Muscle layer of duodenum (tissue), 2 donors: ENCODE data around the gene IFIT5.
A peak's percentile ranks its signal among the peaks of the same experiment; 100 is the strongest.
"Not testable (repeated sequence)": the region's sequence is repeated elsewhere in the genome, so short reads cannot be mapped to it uniquely, and the experiment has no call there.

ENCODE experiments used
- H3K27ac ChIP-seq: one replicate; pipeline ENCODE4 v1.7.0; 2013; ENCODE audit warnings: mild to moderate bottlenecking, low read length
- H3K27me3 ChIP-seq: one replicate; pipeline ENCODE4 v1.7.0; 2013; ENCODE audit warnings: low read depth, mild to moderate bottlenecking, control low read depth, low read length
- H3K36me3 ChIP-seq, 2 donors: one replicate each; pipeline ENCODE4 v1.7.0; 2013; ENCODE audit warnings: low read length in 2 of 2, control low read depth in 1 of 2, mild to moderate bottlenecking in 1 of 2; ENCODE audit not compliant: insufficient read depth in 2 of 2, control insufficient read depth in 1 of 2
- H3K4me1 ChIP-seq, 2 donors: one replicate each; pipeline ENCODE4 v1.7.0; 2013; ENCODE audit warnings: low read length in 2 of 2, mild to moderate bottlenecking in 2 of 2, control low read depth in 1 of 2, moderate library complexity in 1 of 2; ENCODE audit not compliant: insufficient read depth in 2 of 2, control insufficient read depth in 1 of 2
- H3K4me3 ChIP-seq, 2 donors: one replicate each; pipeline ENCODE4 v1.7.0; 2013; ENCODE audit warnings: low read length in 2 of 2, low read depth in 1 of 2, mild to moderate bottlenecking in 1 of 2
- H3K9me3 ChIP-seq, 2 donors: one replicate each; pipeline ENCODE4 v1.7.0; 2013; ENCODE audit warnings: low read length in 2 of 2, control low read depth in 1 of 2, mild to moderate bottlenecking in 1 of 2; ENCODE audit not compliant: control insufficient read depth in 1 of 2
- donor health status: healthy.

The IFIT5 gene

DNA sequence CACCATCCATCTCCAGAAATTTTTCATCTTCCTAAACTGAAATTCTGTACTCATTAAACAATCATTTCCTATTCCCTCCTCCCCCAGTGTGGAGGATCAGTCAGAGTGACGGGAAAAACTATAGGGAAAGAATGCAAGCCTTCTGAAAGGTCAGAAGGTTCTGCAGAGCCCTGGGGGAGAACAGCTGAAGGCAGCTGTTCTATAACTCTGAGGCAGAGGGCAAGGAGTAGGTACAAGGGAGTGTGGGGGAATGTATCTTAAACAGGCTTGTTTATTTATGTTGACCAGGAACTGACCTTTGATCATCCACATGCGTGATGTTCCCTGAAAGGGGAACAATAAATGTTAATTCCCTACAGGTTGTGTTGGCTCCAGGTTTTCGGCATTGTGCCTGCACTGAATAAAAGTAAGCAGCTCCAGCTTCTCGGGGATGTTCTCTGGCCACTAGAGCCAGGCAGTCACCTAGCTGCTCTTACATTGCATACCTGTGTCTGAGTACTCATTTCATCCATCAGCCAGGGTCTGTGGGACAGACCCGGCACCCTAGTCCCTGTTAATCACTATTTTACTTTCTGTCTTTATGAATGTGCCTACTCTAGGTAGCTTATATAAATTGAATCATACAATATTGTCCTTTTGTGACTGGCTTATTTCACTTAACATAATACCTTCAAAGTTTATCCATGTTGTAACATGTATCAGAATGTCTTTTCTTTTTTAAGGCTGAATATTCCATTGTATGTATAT, 16.2 kb upstream of the IFIT5 start:
- H3K27ac ChIP-seq: no peak overlapping the region
- H3K4me1 ChIP-seq: peaks cover 0 to 11% of the 10 kb centered on the region in 2 donors
- H3K4me3 ChIP-seq: no peak overlapping the region
- peaks cover 7 to 11% of the 10 kb centered on the region in 2 donors for H3K36me3 ChIP-seq
- H3K9me3 ChIP-seq: no peaks in the 10 kb centered on the region
- no peaks in the 10 kb centered on the region for H3K27me3 ChIP-seq

DNA sequence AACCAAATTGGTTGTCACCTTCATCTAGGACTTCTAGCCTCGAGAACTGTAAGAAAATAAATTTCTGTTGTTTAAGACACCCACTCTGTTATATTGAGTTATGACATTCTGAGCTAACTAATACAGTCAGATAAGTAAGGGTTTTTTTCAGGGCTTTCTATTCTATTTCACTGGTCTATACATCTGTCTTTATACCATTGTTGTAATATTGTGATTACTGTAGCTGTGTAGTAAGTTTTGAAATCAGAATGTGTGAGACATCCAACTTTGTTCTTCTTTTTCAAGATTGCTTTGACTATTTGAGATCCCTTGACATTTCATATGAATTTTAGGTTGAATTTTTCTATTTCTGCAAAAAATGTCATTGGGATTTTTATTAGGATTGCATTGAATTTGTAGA, 14.4 kb upstream of the IFIT5 start:
- H3K27ac ChIP-seq: no peak overlapping the region
- H3K4me3 ChIP-seq: no peak overlapping the region
- H3K27me3 ChIP-seq: no peaks in the 10 kb centered on the region
- H3K4me1 ChIP-seq: peaks cover 0 to 6% of the 10 kb centered on the region in 2 donors
- H3K9me3 ChIP-seq: no peaks in the 10 kb centered on the region
- H3K36me3 ChIP-seq: peaks cover 7 to 22% of the 10 kb centered on the region in 2 donors

DNA sequence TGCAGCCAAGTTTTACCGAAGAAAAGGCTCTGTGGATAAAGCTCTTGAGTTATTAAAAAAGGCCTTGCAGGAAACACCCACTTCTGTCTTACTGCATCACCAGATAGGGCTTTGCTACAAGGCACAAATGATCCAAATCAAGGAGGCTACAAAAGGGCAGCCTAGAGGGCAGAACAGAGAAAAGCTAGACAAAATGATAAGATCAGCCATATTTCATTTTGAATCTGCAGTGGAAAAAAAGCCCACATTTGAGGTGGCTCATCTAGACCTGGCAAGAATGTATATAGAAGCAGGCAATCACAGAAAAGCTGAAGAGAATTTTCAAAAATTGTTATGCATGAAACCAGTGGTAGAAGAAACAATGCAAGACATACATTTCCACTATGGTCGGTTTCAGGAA, 11.3 kb upstream of the IFIT5 start:
- H3K4me3 ChIP-seq: no peak overlapping the region
- no peaks in the 10 kb centered on the region for H3K4me1 ChIP-seq
- H3K27me3 ChIP-seq: no peaks in the 10 kb centered on the region
- H3K36me3 ChIP-seq: peaks cover 7 to 22% of the 10 kb centered on the region in 2 donors
- no peak overlapping the region for H3K27ac ChIP-seq
- H3K9me3 ChIP-seq: peaks cover 0 to 3% of the 10 kb centered on the region in 2 donors

DNA sequence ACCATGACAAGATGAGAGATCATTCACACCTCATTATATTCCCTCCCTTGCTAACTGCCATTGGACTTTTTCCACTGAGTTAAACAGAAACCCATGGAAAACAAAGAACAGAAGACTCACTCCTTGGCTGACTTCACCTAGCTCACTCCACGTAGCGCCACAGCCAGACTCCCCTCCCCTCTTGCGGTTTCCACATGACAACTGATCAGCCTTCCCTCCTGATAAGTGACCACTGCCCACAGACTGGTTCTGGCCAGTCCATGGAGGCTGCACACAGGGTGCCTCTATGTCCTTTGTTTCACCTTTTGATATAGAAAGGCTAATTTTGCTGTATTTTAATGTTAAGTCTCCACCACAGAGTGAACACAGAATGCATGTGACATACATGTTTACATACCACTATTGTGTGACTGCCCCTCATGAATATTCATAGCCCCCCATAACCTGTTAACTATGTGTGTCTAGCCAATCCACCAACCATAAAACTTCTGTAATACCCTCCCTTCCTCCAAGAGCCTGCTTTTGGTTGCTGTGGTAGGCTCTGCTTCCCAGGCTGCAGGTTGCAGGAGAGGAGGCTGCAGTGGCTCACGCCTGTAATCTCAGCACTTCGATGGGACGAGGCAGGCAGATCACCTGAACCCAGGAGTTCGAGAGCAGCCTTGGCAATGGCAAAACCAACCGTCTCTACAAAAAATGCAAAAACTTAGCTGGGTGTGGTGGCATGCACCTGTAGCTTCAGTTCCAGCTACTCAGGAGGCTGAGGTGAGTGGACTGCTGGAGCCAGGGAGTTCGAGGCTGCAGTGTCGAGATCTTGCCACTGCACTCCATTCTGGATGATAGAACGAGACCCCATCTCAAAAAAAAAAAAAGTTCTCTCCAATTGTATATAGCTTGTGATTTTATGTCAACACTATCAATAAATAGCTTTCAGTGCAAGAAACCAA, 10.0 kb upstream of the IFIT5 start:
- no peak overlapping the region for H3K27ac ChIP-seq

DNA sequence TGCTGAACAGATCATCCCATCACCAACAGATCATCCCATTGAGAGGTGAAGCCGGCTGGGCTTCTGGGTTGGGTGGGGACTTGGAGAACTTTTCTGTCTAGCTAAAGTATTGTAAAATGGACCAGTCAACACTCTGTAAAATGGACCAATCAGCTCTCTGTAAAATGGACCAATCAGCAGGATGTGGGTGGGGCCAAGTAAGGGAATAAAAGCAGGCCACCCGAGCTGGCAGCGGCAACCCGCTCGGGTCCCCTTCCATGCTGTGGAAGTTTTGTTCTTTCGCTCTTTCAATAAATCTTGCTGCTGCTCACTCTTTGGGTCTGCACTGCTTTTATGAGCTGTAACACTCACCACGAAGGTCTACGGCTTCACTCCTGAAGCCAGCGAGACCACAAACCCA, 8.2 kb upstream of the IFIT5 start:
- not testable (repeated sequence) for H3K9me3 ChIP-seq, H3K27ac ChIP-seq, H3K4me3 ChIP-seq, H3K27me3 ChIP-seq, H3K4me1 ChIP-seq
- peaks cover 7 to 22% of the 10 kb centered on the region in 2 donors for H3K36me3 ChIP-seq

More for the DNA sequence above, 10.0 kb upstream of the IFIT5 start:
- Histone ChIP-seq H3K4me3 (no peak overlapping the region), H3K27me3 (no peaks in the 10 kb centered on the region), H3K4me1 (no peaks in the 10 kb centered on the region), H3K36me3 (peaks cover 7 to 22% of the 10 kb centered on the region in 2 donors), H3K9me3 (peaks cover 0 to 3% of the 10 kb centered on the region in 2 donors)

DNA sequence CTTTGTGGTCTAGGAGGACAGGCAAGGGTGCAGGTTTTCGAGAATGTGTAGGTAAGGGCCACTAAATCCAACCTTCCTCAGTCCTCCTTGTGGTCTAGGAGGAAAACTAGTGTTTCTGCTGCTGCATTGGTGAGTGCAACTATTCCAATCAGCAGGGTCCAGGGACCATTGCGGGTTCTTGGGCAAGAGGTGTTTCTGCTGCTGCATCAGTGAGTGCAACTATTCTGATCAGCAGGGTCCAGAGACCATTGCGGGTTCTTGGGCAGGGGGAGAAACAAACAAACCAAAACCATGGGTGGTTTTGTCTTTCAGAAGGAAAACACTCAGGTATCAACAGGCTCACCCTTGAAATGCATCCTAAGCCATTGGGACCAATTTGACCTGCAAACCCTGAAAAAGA, 6.6 kb upstream of the IFIT5 start:
- not testable (repeated sequence) for H3K27ac ChIP-seq, H3K4me1 ChIP-seq, H3K4me3 ChIP-seq, H3K9me3 ChIP-seq, H3K27me3 ChIP-seq
- H3K36me3 ChIP-seq: peaks cover under 1 to 15% of the 10 kb centered on the region in 2 donors

DNA sequence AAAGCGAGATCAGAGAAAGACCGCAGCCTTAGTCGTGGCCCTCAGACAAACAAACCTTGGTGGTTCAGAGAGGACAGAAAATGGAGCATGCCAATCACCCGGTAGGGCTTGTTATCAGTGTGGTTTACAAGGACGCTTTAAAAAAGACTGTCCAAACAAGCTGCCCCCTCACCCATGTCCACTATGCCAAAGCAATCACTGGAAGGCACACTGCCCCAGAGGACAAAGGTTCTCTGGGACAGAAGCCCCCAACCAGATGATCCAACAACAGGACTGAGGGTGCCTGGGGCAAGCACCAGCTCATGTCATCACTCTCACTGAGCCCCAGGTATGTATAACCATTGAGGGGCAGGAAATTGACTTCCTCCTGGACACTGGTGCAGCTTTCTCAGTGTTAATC, 5.1 kb upstream of the IFIT5 start:
- H3K9me3 ChIP-seq, H3K4me1 ChIP-seq, H3K27ac ChIP-seq, H3K36me3 ChIP-seq, H3K27me3 ChIP-seq, H3K4me3 ChIP-seq: not testable (repeated sequence)

DNA sequence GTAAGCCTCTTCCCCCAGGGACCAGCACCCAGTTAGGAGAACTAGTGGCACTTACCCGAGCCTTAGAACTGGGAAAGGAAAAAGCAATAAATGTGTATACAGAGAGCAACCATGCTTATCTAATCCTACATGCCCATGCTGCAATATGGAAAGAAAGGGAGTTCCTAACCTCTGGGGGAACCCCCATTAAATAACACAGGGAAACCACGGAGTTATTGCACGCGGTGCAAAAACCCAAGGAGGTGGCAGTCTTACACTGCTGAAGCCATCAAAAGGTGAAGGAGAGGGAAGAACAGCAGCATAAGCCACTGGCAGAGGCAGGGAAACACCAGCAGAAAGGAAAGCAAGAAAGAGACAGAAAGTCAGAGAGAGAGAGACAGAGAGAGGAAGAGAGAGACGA, 3.8 kb upstream of the IFIT5 start:
- H3K27me3 ChIP-seq, H3K27ac ChIP-seq, H3K9me3 ChIP-seq, H3K4me3 ChIP-seq, H3K36me3 ChIP-seq, H3K4me1 ChIP-seq: not testable (repeated sequence)

DNA sequence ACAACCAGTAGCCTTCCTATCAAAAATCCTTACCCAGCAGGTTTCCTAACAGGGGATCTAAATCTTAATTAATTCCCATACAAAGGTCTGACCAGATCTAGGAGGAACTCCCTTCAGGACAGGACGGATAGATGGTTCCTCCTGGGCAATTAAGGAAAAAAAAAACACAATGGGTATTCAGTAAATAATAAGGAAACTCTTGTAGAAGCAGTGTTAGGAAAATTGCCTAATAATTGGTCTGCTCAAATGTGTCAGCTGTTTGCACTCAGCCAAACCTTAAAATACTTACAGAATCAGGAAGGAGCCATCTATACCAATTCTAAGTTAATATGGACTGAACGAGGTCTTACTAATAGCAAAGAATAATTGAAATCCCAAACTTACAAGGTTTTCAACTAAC, 3.2 kb upstream of the IFIT5 start:
- not testable (repeated sequence) for H3K27me3 ChIP-seq, H3K27ac ChIP-seq, H3K9me3 ChIP-seq, H3K4me3 ChIP-seq, H3K36me3 ChIP-seq, H3K4me1 ChIP-seq

DNA sequence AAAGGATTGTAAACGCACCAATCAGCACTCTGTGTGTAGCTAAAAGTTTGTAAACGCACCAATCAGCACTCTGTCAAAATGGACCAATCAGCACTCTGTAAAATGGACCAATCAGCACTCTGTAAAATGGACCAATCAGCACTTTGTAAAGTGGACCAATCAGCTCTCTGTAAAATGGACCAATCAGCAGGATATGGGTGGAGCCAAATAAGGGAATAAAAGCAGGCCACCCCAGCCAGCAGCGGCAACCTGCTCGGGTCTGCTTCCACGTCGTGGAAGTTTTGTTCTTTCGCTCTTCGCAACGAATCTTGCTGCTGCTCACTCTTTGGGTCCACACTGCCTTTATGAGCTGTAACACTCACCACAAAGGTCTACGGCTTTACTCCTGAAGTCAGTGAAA, 2.1 kb upstream of the IFIT5 start:
- not testable (repeated sequence) for H3K9me3 ChIP-seq, H3K27me3 ChIP-seq

DNA sequence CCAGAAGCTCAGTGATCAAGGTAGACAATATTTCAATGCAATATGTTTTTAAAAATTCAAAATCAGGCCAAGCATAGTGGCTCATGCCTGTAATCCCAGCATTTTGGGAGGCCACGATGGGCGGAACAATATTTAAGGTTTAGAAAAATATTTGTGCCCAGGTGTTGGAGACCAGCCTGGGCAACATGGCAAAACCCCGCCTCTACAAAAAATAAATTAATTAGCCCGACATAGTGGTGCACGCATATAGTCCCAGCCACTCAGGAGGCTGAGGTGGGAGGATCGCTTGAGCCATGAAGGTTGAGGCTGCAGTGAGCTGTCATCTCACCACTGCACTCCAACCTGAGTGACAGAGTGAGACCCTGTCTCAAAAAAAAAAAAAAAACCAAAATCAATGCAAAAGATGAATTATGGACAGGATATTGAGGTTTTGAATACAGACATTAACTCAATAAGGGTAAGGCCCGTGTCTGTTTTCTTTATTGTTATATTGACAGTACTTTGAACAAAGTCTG, 913 bp upstream of the IFIT5 start:
- no peaks in the 10 kb centered on the region for H3K9me3 ChIP-seq
- peaks cover 8 to 13% of the 10 kb centered on the region in 2 donors for H3K36me3 ChIP-seq
- H3K27me3 ChIP-seq: no peaks in the 10 kb centered on the region
- peaks cover 3 to 10% of the 10 kb centered on the region in 2 donors for H3K4me1 ChIP-seq
- H3K4me3 ChIP-seq: peak overlapping the region; percentile 85 to 93
- H3K27ac ChIP-seq: peak overlapping the region; percentile 94

More for the DNA sequence above, 2.1 kb upstream of the IFIT5 start:
- not testable (repeated sequence) for H3K4me3 ChIP-seq, H3K4me1 ChIP-seq, H3K36me3 ChIP-seq, H3K27ac ChIP-seq
